CD4-positive, alpha-beta T cell treated with Interleukin-6 for 4 hours (primary cell): Measurements from ENCODE around the gene TSPO.
A peak's percentile ranks its signal among the peaks of the same experiment; 100 is the strongest.

Experiments used
- DNase-seq: peaks from one replicate; pipeline ENCODE4 v3.0.0-alpha.2; 2020; ENCODE audit warnings: mixed read lengths

TSPO gene

GRCh38 chr22:43181321-43182076 is 30.1 kb downstream of the TSPO start:
- no peak for DNase-seq

- no peak for DNase-seq
Observed at GRCh38 chr22:43182118-43182517, 30.8 kb downstream of the TSPO start.

- no peak for DNase-seq
Observed at GRCh38 chr22:43182726-43183125, 31.4 kb downstream of the TSPO start.

GRCh38 chr22:43183496-43184277 is 32.3 kb downstream of the TSPO start:
- no peak for DNase-seq

GRCh38 chr22:43185860-43186261 is 34.5 kb downstream of the TSPO start:
- no peak for DNase-seq

- peak; percentile 69 for DNase-seq
Observed at GRCh38 chr22:43186272-43187170, 35.2 kb downstream of the TSPO start, which contains the start of gene TTLL12. TSS of gene TTLL12 (minus strand) at chr22:43187134. CDS start at chr22:43187069, 65 bp downstream.

GRCh38 chr22:43187171-43188099 is 36.1 kb downstream of the TSPO start:
- peak; percentile 98 for DNase-seq

- DNase-seq = no peak
Observed at GRCh38 chr22:43188829-43189545, 37.6 kb downstream of the TSPO start.

GRCh38 chr22:43191831-43192230 is 40.5 kb downstream of the TSPO start:
- no peak for DNase-seq

- no peak for DNase-seq
Observed at GRCh38 chr22:43197271-43197941, 46.0 kb downstream of the TSPO start.

GRCh38 chr22:43198126-43198525 is 46.8 kb downstream of the TSPO start:
- no peak for DNase-seq

- no peak for DNase-seq
Observed at GRCh38 chr22:43198936-43199335, 47.6 kb downstream of the TSPO start.

- DNase-seq = no peak
Observed at GRCh38 chr22:43199541-43199940, 48.2 kb downstream of the TSPO start.

GRCh38 chr22:43200031-43200430 is 48.7 kb downstream of the TSPO start:
- no peak for DNase-seq

- no peak for DNase-seq
Observed at GRCh38 chr22:43200555-43200954, 49.2 kb downstream of the TSPO start.

- no peak for DNase-seq
Observed at GRCh38 chr22:43201486-43202219, 50.3 kb downstream of the TSPO start.

GRCh38 chr22:43202326-43202725 is 51.0 kb downstream of the TSPO start:
- DNase-seq = no peak

- DNase-seq = no peak
Observed at GRCh38 chr22:43202756-43203410, 51.5 kb downstream of the TSPO start.

GRCh38 chr22:43203471-43203981 is 52.2 kb downstream of the TSPO start:
- DNase-seq = no peak
